NB4 (cell line): ENCODE results near the gene ZNF692.

Experiments used
- DNase-seq: peaks from one replicate; pipeline ENCODE4 v3.0.0; 2010; ENCODE audit warnings: low read depth
- H3K4me3 ChIP-seq: one replicate; pipeline ENCODE4 v1.5.1; 2011; ENCODE audit warnings: mild to moderate bottlenecking, low read depth, low read length, moderate library complexity
- MYC ChIP-seq: IDR thresholded peaks from 2 replicates; pipeline ENCODE4 v1.6.1; 2011; ENCODE audit warnings: low read depth, low read length
- POLR2A ChIP-seq: IDR thresholded peaks from 2 replicates; pipeline ENCODE4 v1.6.1; 2011; ENCODE audit warnings: mild to moderate bottlenecking; ENCODE audit not compliant: insufficient read length; ENCODE audit errors: extremely low read depth
- TF ChIP-seq, protein P1 (sequence below): IDR thresholded peaks from one replicate; pipeline ENCODE4 v1.5.1; 2012; ENCODE audit warnings: low read depth, low read length
- TF ChIP-seq, protein P2 (sequence below): IDR thresholded peaks from 2 replicates; pipeline ENCODE4 v1.6.1; 2011; ENCODE audit warnings: low read depth, low read length

ZNF692 gene

DNA sequence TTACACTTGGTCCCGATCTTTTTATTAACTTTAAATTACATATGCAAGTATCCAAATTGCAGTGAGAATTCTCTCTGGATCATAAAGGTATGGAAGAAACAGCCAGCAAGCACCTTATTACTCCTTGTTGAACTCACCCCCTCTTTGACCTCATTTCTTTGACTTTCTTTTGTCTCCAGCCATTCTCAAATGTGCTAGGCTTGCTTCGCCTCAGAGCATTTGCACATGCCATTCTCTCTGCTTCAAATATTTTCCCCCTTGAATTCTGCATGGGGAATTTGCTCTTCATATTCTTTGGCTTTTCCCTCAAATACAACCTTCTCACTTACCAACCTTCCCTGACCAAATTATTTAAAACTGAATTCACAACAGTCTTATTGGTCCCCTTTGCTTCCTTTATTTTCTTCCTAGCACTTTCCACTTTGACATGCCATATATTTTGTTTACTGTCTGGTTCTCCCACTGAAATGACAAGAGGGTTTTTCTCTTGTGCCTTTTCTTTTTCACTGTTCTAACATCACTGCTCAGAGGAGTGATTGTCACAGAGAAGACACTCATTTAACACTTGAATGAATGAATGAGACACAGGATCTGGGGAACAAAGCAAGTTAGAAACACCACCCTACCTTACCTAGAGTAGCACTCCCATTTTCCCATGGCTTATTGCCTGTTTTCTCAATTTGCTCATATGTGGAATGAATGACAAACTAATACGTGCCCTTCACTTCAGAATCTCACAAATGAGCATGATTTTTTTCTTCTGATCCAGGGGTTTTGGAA lies 45.7 kb upstream of the ZNF692 start:
- no peak overlapping the region for H3K4me3 ChIP-seq
- TF ChIP-seq MYC (no peak), POLR2A (no peak)
- TF ChIP-seq, protein P1, sequence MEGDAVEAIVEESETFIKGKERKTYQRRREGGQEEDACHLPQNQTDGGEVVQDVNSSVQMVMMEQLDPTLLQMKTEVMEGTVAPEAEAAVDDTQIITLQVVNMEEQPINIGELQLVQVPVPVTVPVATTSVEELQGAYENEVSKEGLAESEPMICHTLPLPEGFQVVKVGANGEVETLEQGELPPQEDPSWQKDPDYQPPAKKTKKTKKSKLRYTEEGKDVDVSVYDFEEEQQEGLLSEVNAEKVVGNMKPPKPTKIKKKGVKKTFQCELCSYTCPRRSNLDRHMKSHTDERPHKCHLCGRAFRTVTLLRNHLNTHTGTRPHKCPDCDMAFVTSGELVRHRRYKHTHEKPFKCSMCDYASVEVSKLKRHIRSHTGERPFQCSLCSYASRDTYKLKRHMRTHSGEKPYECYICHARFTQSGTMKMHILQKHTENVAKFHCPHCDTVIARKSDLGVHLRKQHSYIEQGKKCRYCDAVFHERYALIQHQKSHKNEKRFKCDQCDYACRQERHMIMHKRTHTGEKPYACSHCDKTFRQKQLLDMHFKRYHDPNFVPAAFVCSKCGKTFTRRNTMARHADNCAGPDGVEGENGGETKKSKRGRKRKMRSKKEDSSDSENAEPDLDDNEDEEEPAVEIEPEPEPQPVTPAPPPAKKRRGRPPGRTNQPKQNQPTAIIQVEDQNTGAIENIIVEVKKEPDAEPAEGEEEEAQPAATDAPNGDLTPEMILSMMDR = no peak
- TF ChIP-seq, protein P2, sequence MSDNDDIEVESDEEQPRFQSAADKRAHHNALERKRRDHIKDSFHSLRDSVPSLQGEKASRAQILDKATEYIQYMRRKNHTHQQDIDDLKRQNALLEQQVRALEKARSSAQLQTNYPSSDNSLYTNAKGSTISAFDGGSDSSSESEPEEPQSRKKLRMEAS = no peak
- no peak for DNase-seq

DNA sequence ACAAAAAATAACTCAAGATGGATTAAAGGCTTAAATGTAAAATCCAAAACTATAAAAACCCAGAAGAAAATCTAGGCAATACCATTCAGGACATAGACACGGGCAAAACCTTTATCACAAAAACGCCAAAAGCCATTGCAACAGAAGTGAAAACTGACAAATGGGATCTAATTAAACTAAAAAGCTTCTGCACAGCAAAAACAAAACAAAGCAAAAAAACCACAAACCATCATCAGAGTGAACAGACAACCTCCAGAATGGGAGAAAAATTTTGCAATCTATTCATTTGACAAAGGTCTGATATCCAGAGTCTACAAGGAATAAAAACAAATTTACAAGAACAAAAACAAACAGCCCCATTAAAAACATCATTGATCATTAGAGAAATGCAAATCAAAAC lies 42.7 kb upstream of the ZNF692 start:
- no peak overlapping the region for H3K4me3 ChIP-seq
- no peak for DNase-seq
- TF ChIP-seq POLR2A = no peak
- TF ChIP-seq, protein P1 = no peak
- TF ChIP-seq, protein P2 = no peak
- no peak for TF ChIP-seq MYC

DNA sequence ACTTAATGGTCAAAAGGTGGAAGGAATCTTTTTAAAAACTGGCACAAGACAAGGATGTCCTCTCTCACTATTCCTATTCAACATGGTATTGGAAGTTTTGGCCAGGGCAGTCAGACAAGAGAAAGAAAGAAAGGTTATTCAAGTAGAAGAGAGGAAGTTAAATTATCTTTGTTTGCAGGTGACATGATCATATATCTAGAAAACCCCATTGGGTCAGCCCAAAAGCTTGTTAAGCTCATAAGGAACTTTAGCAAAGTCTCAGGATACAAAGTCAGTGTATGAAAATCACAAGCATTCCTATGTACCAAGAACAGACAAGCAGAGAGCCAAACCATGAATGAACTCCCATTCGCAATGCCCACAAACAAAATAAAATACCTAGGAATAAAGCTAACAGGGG lies 41.8 kb upstream of the ZNF692 start:
- TF ChIP-seq POLR2A (no peak), MYC (no peak)
- TF ChIP-seq, protein P1 = no peak
- TF ChIP-seq, protein P2 = no peak
- no peak overlapping the region for H3K4me3 ChIP-seq
- no peak for DNase-seq

DNA sequence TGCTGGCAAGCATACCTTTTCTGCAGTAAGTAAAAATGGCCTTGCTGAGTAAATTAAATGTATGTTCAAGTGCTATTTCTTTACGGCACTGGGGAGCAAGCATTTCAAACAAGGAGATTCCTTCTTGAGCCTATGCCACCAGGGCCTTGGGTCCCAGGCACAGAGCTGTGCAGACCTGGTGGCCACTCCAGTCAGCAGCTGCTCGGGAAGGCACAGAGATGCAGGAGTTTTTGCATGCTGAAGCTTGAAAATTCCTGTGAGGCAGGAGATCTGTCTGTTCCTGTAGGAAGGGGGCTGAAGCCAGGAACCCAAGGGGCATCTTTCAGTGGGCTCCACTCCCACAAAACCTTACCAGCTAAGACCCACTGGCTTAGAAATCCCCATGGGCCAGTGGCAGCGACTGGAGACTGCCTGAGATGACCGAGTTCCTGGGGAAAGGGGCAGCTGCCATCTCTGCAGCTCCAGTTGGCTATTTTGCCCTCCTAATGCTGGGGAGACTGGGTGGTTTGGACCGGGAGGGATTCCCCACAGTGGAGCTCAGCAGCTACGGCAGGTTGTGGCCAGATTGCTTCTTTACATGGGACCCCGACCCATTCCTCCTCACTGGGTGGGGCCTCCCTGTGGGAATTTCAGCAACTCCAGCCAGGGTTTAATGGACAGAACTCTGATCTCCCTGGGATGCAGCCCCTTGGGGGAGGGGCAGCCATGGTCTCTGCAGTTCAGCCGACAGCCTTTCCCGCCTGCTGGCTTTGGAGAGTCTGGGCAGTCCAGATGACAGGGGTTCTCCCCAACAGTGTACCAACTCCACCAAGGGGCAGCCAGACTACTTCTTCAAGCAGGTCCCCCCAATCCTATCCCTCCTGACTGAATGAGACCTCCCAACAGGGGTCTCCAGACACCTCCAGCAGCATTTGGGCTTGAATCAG lies 38.8 kb upstream of the ZNF692 start:
- H3K4me3 ChIP-seq = no peak overlapping the region
- TF ChIP-seq, protein P2 = no peak
- no peak for TF ChIP-seq MYC
- TF ChIP-seq POLR2A = no peak
- TF ChIP-seq, protein P1 = no peak
- no peak for DNase-seq

DNA sequence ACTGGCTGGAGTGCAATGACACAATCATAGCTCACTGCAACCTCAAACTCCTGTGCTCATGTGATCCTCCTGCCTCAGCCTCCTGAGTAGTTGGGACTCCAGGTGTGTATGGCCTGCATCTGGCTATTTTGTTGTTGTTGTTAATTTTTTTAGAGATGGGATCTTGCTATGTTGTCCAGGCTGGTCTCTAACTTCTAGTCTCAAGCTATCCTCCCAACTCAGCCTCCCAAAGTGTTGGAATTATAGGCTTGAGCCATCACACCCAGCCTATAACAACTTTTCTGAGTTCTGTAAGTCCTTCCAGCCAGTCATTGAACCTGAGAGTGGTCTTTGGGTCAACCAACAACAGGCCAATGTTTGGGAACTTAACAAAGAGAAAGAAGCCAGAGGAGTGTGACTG lies 36.0 kb upstream of the ZNF692 start:
- no peak for DNase-seq
- no peak overlapping the region for H3K4me3 ChIP-seq
- TF ChIP-seq, protein P1 = no peak
- no peak for TF ChIP-seq POLR2A
- TF ChIP-seq MYC = no peak
- TF ChIP-seq, protein P2 = no peak
